ENCODE data around the gene PLEKHO1.
"Not testable (repeated sequence)": the region's sequence is repeated elsewhere in the genome, so short reads cannot be mapped to it uniquely, and the experiment has no call there.

The PLEKHO1 gene, protein sequence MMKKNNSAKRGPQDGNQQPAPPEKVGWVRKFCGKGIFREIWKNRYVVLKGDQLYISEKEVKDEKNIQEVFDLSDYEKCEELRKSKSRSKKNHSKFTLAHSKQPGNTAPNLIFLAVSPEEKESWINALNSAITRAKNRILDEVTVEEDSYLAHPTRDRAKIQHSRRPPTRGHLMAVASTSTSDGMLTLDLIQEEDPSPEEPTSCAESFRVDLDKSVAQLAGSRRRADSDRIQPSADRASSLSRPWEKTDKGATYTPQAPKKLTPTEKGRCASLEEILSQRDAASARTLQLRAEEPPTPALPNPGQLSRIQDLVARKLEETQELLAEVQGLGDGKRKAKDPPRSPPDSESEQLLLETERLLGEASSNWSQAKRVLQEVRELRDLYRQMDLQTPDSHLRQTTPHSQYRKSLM

DNA sequence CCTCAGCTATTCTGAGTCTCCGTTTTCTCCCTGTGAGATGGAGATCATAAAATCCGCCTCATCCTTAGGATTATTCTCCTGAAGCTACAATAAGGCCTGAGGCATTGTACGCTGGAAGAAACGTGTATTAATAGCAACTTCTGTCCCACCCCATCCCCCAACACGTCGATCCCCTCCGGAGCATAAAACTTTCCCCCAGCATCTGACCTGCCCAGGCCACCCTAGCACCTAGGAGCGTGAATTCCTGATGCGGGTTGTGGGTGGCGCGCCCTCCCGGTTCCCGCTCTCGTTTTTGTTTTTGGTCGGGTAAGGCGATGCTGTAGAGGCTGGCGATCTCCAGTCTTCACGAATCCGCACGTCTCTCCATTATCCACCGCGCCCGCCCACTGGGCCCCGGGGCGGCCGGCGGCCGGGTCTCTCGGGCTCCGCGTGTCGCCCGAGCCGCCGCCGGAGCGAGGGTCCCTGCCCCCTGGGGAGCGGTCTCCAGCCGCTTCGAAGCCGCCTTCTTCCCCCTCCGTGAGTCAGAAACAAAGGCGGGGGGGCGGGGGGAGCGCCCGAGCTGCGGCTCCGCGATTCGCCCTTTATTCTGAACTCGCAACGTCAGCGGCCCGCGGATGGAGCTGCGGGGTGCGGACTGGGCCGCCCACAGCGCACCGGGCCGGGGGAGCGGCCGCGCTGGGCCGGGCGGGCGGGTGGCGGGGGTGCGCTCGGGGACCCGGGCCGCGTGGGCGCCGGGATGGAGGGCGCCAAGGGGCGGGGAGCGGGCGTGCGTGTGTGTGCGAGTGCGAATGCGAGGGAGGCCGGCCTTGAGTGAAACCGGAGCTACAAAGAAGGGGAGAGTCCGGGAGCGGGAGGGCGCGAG, at the start of gene PLEKHO1:
Gene PLEKHO1 (plus strand): TSS at position 646 of the 862 bp plus-strand sequence. CDS start 342 bp downstream, outside the sequence.
- DNase-seq: peak; percentile 86

DNA sequence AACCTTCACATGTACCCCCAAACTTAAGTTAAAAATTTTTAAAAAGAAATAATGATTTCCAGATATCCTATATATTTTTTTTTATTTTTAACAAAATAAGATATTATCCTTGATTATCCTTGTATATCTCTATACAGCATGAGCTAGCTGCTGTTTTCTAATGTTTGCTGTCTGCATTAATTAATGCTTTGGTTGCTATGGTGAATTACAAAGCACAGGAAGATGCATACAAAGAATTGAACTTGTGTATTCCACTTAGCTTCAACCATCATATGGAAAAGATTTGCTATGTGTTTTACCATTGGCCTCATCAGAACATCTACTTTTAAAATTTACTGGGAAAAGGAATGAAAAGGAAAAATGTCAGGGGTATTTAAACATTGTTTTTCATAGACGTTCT, 46.7 kb upstream of the PLEKHO1 start:
- peak; percentile 54 for DNase-seq

DNA sequence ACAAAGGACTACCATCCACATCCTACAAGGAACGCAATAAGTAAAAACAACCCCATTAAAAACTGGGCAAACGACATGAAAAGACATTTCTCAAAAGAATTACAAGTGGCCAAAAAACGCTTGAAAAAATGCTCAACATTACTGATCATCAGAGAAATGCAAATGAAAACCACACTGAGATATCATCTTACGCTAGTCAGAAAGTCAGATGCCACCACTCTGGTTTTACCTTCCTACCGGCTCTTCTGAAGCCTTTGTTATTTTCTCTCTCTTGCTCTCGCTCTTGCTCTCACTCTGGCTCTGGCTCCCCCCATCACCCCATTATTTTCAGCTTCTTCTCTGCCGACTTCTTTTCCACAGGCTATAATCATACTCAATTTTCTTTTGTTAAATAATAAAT, 43.4 kb upstream of the PLEKHO1 start:
- DNase-seq: peak; percentile 66

DNA sequence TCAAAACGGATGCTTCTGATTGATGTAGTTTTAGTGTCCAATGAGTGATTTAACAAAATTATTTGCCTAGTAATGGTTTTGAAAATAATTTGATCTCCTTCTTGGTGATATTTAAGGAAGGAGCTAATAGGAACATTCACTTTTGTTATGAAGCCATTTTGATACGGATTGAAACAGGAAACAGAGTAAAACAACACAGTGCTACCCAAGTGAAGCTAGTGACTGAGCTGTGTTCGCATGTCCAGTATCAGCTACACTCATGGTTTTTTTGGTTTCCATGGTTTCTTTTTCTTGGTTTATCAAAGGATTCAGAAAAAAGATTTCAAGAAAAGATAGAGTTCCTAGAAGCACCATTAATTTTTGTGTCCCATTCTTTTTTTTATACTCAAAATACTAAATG, 40.1 kb upstream of the PLEKHO1 start:
- peak; percentile 67 for DNase-seq

DNA sequence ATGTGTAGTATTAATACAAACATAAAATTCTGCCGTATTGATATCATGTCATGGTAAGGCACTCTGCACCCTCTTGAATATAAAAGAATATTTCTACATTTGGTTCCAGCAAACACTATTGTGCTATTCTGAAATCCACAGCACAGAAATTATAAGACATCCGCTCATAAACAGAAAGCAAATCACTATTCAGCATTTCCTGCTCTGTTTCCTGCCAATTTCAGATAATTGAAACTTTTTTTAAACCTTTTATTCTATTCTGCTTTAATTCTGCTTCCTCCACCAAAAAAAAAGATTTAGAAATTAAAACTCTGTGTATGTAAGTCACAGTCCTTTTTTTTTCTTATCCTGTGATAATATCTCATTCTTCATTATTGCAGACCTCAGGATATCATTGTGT, 39.6 kb upstream of the PLEKHO1 start:
- DNase-seq: peak; percentile 48

DNA sequence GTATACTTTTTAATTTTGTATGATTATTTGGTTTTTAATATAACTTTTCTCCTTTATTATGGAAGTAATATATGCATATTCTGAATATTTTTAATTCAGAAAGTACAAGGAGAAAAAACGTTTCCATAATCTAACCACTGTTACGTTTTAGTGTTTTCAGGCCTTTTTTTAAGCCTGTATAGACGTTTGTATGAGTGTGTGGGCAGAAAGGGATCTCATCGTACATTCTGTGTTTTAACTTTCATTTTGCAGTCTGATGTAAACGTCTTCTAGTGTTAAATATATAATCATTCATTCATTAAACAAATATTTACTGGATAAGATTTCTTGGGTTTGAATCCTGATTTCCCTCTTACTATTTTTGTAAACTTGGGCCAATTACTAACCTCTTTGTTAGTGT, 38.0 kb upstream of the PLEKHO1 start:
- DNase-seq: peak; percentile 15

DNA sequence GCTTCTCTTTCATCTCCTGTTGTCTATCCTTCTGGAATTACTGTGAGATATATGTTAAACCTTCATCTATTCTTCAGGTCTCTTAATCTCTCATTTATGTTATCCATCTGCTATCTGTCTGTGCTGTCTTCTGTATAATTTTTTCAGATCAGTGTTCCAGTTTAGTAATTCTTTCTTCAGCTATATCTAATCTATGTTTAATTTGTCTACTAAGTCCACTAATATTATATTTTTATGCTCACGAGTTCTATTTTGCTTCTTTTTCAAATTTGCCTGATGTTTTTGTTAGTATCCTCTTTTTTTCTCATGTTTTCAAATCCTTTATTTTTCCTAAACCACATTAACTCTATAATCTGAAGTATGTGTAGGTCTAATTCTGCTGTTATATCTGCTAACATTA, 34.6 kb upstream of the PLEKHO1 start:
- no peak for DNase-seq

DNA sequence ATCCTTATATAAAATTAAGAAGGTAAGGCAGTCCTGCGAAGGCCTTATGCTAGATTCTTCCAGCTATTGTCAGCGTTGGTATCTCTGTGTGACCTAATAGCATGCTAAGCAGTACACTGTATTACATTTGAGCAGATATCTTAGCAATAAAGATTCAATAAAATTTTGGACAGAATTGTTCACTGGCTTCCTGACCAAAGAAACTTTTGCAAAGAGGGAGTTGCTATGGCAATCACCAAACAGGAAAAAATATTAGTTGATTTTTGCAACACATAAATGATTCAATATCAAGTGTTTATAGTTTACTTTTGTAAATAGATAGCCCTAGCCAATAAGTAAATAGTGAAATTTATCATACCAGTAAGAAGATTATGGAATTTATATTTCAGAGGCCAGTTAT, 31.0 kb upstream of the PLEKHO1 start:
- DNase-seq: peak; percentile 44

DNA sequence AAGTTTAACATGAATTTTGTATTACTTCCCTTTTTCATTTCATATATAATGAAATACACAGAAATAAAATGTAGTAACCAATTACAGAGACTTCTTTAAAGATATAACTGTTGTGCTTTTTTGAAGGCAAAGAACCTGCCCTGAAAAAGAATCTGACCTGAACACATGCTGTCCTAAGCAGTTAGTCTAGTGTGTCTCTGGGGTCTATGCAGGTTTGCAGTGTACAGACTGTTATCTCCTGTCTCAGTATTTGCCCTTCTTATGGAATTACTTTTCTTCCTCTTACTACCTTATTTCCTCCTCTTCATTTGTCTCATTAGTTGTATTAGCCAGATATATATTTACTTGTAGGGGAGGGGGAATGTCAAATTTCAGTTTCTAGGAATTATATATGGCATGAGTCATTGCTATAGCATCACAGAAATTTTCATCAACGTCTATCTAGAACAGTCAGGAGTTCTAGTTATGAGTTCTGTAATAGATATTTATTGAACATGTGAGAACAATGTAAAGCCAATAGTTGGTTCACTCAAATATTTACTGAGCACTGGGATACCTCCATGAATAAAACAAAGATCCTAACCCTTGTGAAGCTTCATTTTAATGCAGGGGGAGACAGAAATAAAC, 28.4 kb upstream of the PLEKHO1 start:
- DNase-seq: no peak

DNA sequence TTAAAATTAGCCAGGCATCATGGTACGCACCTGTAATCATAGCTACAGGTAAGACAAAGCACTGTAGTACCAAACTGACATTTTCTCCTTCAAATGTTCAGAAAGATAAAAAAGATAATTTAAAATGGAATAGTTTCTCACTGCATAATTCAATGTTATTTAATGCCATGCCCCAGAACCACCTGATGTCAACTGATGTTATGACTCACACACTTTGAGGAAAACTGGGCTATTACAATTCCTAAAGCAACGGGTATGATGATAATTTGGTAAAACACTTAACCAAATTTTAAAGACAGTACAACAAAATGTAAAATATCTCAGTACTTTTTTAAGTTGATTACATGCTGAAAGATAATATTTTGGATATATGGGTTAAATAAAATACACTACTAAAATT, 22.9 kb upstream of the PLEKHO1 start:
- DNase-seq: no peak

DNA sequence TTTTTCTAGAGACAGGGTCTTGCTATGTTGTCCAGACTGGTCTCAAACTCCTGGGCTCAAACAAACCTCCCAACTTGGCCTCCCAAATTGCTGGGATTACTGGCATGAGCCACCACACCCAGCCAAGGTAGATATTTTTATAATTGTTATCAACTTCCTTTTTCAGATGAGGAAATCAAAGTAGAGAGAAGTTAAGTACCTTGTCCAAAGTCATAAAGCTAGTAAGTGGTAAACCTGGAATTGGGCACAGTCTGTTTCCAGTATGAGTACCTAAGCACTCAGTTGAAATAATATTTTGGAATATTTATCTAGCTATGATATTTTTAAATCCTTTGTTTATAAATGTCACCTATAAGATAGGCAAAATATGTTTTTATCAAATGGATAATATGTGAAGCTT, 22.3 kb upstream of the PLEKHO1 start:
- DNase-seq: no peak

DNA sequence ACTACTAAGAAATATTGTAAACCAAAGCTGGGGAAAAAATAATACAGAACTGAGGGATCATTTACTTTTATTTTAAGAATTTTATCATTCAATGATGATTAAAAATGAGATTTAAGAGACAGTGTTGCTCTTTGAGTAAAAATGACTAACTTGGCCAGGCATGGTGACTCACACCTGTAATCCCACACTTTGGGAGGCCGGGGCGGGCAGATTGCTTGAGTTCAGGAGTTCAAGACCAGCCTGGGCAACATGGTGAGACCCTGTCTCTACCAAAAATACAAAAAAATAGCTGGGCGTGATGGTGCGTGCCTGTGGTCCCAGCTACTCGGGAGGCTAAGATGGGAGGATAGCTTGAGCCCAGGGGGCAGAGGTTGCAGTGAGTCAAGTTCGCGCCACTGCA, 21.8 kb upstream of the PLEKHO1 start:
- DNase-seq: no peak

DNA sequence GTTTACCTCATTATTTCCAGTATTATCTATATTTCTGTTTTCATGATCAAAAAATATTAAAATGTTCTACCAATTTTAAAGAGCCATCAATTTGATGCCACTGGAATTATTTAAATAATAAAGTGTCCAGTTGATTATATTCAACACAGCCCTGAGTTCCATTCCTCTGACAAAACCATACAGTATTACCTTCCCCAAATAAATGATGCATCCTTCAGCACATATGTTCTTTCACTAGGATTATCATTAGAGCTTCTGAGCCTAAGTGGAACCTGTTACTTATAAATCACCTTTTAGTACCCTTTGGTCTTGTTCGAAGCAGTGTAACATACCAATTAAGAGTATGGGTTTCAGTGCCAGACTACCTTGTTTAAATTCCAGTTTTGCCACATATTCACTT, 17.3 kb upstream of the PLEKHO1 start:
- DNase-seq: no peak

DNA sequence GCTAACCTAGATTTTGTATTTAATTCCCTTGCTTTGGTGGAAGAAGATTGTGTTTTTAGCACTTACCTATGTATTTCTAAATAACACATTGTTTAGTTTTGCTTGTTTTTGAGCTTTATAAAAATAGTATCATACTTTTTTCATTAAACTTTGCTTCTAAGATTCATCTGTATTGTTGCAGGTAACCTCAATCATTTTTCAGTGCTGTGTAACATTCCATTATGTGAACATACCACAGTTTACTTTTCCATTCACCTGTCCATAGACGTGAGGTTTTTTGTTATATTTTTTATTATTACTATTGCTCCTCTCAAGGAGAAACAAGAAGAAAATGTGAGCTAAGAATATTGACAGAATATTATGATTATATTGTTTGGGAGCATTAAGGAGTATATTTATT, 15.2 kb upstream of the PLEKHO1 start:
- DNase-seq: no peak

DNA sequence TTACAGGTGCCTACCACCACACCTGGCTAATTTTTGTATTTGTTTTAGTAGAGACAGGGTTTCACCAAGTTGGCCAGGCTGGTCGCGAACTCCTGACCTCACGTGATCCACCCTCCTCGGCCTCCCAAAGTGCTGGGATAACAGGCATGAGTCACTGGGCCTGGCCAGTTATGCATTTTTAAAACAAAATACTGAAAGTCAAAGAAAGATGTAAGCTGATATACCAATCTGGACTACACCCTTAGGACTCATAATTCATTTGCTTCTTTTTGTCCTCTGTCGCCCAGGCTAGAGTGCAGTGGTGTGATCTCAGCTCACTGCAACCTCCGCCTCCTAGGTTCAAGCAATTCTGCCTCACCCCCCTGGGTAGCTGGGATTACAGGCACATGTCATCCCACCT, 14.3 kb upstream of the PLEKHO1 start:
- not testable (repeated sequence) for DNase-seq

DNA sequence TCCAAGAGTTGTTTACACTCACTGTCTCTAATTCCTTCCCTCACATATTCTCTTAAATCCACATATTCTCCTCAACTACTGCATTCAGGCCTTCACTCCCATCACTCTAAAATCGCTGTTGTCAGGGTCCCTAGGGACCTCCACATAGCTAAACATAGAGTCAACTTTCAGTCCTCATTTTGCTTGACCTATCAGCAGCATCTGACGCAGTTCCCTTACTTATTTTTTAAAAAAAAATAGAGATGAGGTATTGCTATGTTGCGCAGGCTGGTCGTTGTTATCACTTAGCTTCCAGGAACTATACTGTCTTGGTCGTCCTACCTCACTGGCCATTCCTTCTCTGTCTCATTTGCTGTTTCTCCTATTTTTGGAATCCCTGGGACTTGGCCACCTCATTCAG, 11.7 kb upstream of the PLEKHO1 start:
- no peak for DNase-seq

DNA sequence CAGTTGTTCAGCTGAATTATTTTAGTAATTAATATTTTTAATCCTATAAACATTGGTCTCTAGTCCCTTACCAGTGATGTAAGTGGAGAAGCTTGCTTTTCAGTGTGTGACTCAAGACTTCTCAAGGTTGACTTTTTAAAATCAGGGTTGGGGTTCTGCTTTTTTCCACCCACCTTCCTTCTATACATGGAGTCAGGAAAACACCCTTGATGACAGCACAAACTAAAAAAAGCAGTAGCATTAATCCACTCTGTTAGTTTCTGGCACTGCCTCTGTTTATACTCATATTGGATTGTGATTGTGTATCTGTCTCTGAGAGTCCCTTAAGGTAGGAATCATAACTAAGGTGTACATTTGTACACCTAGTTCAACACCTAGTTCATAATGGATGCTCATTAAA, 8.3 kb upstream of the PLEKHO1 start:
- no peak for DNase-seq

DNA sequence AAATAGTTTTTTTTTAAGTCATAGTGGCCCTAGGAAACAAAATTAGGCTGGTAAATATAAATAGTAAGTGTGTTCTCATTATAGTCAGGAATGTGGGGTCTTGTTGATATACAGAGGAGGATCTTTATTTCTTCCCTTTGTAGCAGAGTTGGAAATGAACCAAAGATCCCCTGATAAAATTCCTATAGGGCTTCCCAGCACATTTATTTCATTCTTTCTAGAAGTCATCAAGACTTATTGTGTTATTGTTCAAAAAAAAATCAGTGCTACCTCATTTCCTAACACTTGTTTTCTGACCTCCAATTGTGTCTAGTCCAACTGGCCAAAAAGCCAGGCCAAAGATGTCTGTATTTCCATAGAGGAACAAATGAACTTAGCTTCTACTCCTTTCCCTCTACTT, 7.6 kb upstream of the PLEKHO1 start:
- DNase-seq: no peak

DNA sequence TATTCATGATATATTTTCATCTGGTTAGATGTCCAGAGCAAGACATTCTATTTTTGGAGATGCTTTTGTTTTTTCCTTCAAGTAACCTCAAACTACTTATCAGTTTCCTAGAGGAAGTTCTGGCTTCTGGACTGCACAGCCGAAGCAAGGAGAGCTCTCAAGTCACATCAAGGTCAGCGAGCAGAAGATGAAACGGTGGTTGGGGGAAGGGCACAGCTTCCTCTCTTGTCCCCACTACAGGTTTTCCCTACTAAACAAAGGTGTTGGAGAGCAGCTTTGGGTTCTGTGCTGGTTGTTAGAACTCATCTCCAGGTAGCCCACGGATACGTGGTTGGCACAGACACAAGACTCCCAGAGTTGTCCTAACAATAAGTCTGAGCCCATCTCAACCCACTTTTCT, 5.1 kb upstream of the PLEKHO1 start:
- no peak for DNase-seq

DNA sequence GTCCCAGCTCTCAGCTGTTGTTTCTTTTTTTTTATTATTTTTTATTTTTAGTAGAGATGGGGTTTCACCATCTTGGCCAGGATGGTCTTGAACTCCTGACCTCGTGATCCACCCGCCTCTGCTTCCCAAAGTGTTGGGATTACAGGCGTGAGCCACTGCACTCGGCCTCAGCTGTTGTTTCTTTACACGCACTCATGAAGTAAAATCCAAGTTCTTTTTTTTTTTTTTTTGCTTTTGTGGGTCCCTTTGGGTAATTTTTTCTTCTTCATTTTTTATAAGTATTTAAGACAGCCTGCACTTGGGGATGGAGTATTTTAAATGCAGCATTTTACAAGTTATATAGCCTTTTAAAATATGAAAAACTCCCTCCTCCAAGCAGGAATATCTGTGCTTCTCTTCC, 3.7 kb upstream of the PLEKHO1 start:
- not testable (repeated sequence) for DNase-seq

DNA sequence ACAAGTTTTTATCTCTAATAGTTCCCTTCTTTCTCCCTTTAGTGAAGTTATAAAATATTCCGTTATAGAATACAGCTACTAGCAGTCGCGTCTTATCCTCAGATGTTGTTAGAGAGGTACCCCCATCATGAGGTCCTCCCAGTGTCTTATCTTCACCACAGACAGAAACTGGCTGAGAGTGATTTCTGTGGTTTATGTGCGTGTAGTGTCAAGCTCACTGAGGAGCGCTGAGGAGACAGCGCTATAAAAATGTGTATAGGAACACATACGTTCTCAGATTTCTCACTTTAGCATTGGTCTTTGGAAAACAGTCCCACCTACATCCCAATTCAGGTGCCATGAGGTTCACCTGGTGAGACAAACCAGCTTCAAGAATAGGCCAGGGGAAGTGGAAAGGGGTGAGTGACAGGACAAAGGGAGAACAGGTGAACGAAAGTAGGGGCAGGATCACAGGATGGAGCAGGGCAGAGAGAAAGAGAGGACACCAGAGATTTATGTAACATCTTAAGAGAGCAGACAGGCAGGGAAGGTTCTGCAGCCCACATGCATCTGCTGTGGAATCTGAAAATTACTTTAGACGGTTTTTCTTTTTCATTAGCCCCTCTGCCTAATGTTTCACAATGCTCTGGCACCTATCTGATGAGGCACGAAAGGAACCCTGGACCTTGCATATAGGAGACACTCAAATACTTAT, 2.7 kb upstream of the PLEKHO1 start:
- no peak for DNase-seq

DNA sequence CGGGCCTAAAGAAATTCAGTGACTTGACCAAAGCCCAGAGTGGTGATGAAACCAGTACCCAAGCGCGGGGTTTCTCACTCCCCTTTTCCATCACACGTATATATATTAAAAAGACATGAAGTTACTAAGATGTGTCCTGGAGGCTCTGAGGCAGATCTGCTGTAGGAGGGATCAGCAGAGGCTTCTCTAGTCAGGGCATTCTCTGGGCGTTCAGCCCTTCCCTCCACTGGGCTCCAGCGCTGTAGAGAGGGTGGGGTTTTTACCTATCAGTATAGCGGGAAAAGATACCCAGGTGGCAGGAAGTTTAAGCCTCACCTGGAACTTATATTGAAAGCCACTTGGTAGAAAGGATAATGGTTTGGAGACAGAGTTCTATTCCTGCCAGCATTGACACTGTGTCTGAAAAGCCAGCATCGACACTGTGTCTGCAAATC, 862 bp upstream of the PLEKHO1 start:
- no peak for DNase-seq

Data from CD4-positive, alpha-beta T cell treated with Interleukin-17A for 1 hour (primary cell).